Measurements from ENCODE around the gene PRAMEF17. TPM values are rescaled to one million over a fixed set of nuclear protein-coding genes. Genes with fewer than 3 reads are reported as not detected.
"Not testable (repeated sequence)": the region's sequence is repeated elsewhere in the genome, so short reads cannot be mapped to it uniquely, and the experiment has no call there.

The PRAMEF17 gene, protein sequence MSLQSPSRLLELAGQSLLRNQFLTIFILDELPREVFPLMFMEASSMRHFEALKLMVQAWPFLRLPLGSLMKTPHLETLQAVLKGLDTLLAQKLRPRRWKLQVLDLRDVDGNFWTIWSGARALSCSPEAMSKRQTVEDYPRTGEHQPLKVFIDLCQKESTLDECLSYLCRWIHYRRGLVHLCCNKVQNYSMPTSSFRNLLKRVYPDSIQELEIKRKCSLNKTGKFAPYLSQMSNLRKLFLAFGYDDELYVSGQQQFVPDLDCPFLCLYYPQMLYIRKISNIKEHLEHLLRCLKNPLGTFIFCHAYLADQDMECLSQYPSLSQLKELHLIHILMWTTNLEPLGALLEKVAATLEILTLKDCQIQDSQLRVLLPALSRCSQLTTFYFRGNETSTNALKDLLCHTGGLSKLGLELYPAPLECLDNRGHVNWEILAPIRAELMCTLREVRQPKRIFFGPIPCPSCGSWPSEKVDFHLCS
- not detected for polyA plus RNA-seq (2013, experiment 1 of 4)
- polyA plus RNA-seq (2013, experiment 2 of 4), result not detected
- polyA plus RNA-seq (2013, experiment 3 of 4), result not detected
- polyA plus RNA-seq (2013, experiment 4 of 4), result not detected

DNA sequence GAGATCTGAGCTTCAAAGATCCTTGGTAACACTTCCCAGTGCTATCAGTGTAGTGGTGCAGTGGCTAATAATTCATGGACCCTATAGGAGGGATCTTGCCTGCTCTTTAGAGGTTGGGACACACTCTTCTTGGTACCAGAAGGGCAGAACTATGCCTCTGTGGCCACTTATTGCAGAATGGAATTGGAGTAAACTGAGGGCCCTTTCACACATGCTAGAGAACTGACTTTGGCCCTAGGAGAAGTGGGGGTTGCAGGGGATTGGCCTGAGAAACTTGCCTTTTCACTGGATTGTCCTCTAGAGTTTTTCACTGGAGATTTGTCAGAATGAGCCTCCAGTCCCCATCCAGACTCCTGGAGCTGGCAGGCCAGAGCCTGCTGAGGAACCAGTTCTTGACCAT, at the start of gene PRAMEF17:
TSS of gene PRAMEF17 (plus strand) at position 301 of the 400 bp plus-strand sequence. CDS start at position 327, 26 bp downstream.
- not testable (repeated sequence) for H3K4me3 ChIP-seq (ENCODE audit: insufficient read depth, low read depth, low read length); H3K36me3 ChIP-seq (ENCODE audit: control insufficient read depth, insufficient read depth, low read length); H3K27ac ChIP-seq (ENCODE audit: insufficient read depth, low read depth, low read length, poor library complexity, severe bottlenecking); H3K27me3 ChIP-seq (ENCODE audit: control insufficient read depth, insufficient read depth, low read length, poor library complexity, severe bottlenecking); H3K4me1 ChIP-seq (ENCODE audit: control insufficient read depth, insufficient read depth, low read length); H3K9me3 ChIP-seq (ENCODE audit: control insufficient read depth, low read length)

DNA sequence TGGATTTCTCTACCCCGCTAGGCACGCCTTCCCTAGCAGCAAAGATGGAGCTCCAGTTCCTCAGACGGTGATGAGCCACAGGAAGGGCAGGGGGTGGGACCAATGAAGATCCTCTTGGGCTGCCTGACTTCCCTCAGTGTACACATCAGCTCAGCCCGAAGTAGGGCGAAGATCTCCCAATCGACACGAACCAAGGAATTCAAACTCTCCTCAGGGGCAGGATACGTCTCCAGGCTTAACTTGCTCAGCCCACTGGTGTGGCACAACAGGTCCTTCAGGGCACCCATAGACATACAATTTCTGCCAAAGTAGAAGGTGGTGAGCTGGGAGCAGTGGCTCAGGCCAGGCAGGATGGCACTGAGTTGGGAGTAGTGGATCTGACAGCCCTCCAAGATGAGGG, 46.9 kb upstream of the PRAMEF17 start:
- H3K4me3 ChIP-seq (ENCODE audit: insufficient read depth, low read depth, low read length); H3K9me3 ChIP-seq (ENCODE audit: control insufficient read depth, low read length); H3K36me3 ChIP-seq (ENCODE audit: control insufficient read depth, insufficient read depth, low read length); H3K27me3 ChIP-seq (ENCODE audit: control insufficient read depth, insufficient read depth, low read length, poor library complexity, severe bottlenecking); H3K4me1 ChIP-seq (ENCODE audit: control insufficient read depth, insufficient read depth, low read length); H3K27ac ChIP-seq (ENCODE audit: insufficient read depth, low read depth, low read length, poor library complexity, severe bottlenecking): not testable (repeated sequence)
- WGBS, 2 experiments, result 77 to 83% methylated on average over 7 to 8 of the region's 8 CpGs

DNA sequence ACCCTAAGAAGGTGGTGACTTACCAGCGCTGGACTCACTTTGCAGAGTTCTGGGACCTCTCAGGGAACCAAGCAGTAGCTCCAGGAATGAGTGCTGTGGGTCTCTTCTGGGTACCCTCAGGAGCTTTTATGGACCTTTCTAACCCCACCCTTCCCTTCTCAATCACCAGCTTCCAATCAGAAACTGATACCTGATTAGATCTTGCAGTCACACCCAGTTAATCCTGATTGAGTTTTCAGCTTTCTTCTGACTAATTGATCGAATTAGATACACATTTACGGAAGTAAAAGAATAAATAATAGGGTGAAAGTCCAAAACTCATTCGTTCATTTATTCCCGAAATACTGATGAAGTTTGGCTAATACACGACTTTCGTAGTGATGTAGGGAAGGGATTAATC, 42.4 kb upstream of the PRAMEF17 start, which contains the start of gene PRAMEF14:
TSS of gene PRAMEF14 (minus strand) at position 101 of the 400 bp plus-strand sequence. CDS start 1,820 bp downstream, outside the sequence.
- H3K9me3 ChIP-seq (ENCODE audit: control insufficient read depth, low read length); H3K4me1 ChIP-seq (ENCODE audit: control insufficient read depth, insufficient read depth, low read length); H3K27me3 ChIP-seq (ENCODE audit: control insufficient read depth, insufficient read depth, low read length, poor library complexity, severe bottlenecking); H3K27ac ChIP-seq (ENCODE audit: insufficient read depth, low read depth, low read length, poor library complexity, severe bottlenecking); H3K36me3 ChIP-seq (ENCODE audit: control insufficient read depth, insufficient read depth, low read length); H3K4me3 ChIP-seq (ENCODE audit: insufficient read depth, low read depth, low read length): not testable (repeated sequence)
- WGBS, 2 experiments, result 57 to 89% methylated on average over 3 to 6 of the region's 7 CpGs

DNA sequence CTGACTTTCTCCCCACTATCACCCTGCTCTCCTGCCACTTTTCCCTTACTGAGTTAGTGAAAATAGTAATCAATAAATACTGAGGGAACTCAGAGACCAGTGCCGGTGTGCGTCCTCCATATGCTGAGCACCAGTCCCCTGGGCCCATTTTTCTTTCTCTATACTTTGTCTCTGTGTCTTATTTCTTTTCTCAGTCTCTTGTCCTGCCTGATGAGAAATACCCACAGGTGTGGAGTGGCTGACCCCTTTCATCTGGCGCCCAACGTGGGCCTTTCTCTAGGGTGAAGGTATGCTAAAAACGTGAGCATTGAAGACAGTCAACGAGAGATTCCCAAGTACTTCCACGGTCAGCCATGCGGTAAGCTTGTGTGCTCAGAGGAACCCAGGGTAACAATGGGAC, 36.0 kb upstream of the PRAMEF17 start:
- WGBS, 2 experiments, result 80 to 85% methylated on average over 4 of the region's 8 CpGs
- H3K36me3 ChIP-seq (ENCODE audit: control insufficient read depth, insufficient read depth, low read length); H3K9me3 ChIP-seq (ENCODE audit: control insufficient read depth, low read length); H3K27ac ChIP-seq (ENCODE audit: insufficient read depth, low read depth, low read length, poor library complexity, severe bottlenecking); H3K27me3 ChIP-seq (ENCODE audit: control insufficient read depth, insufficient read depth, low read length, poor library complexity, severe bottlenecking); H3K4me1 ChIP-seq (ENCODE audit: control insufficient read depth, insufficient read depth, low read length); H3K4me3 ChIP-seq (ENCODE audit: insufficient read depth, low read depth, low read length): not testable (repeated sequence)

DNA sequence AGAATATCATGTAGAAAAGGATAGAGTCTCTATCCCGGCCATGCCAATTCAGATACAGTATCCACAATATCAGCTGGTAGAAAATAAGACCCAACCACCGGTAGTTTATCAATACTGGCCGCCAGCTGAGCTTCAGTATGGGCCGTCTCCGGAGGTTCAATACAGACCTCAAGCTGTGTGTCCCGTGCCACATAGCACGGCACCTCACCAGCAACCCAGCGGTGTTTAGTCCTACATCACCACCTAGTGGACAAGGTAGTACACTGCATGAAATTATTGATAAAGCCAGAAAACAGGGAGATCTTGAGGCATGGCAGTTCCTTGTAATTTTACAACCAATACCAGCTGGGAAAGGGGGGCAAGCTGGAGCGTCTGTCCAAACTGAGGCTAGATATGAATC, 35.0 kb upstream of the PRAMEF17 start:
- H3K27ac ChIP-seq (ENCODE audit: insufficient read depth, low read depth, low read length, poor library complexity, severe bottlenecking); H3K4me3 ChIP-seq (ENCODE audit: insufficient read depth, low read depth, low read length); H3K27me3 ChIP-seq (ENCODE audit: control insufficient read depth, insufficient read depth, low read length, poor library complexity, severe bottlenecking); H3K36me3 ChIP-seq (ENCODE audit: control insufficient read depth, insufficient read depth, low read length); H3K9me3 ChIP-seq (ENCODE audit: control insufficient read depth, low read length); H3K4me1 ChIP-seq (ENCODE audit: control insufficient read depth, insufficient read depth, low read length): not testable (repeated sequence)
- WGBS, 2 experiments, result no CpG with 5 or more reads among the region's 9 CpGs

DNA sequence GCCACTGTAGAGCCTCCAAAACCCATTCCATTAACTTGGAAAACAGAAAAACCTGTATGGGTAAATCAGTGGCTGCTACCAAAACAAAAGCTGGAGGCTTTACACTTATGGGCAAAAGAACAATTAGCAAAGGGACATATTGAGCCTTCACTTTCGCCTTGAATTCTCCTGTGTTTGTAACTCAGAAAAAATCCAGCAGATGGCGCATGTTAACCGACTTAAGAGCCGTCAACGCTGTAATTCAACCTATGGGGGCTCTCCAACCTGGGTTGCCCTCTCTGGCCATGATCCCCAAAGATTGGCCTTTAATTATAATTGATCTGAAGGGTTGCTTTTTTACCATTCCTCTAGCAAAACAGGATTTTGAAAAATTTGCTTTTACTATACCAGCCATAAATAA, 32.7 kb upstream of the PRAMEF17 start:
- H3K4me3 ChIP-seq (ENCODE audit: insufficient read depth, low read depth, low read length); H3K4me1 ChIP-seq (ENCODE audit: control insufficient read depth, insufficient read depth, low read length); H3K36me3 ChIP-seq (ENCODE audit: control insufficient read depth, insufficient read depth, low read length); H3K9me3 ChIP-seq (ENCODE audit: control insufficient read depth, low read length); H3K27ac ChIP-seq (ENCODE audit: insufficient read depth, low read depth, low read length, poor library complexity, severe bottlenecking); H3K27me3 ChIP-seq (ENCODE audit: control insufficient read depth, insufficient read depth, low read length, poor library complexity, severe bottlenecking): not testable (repeated sequence)
- WGBS, 2 experiments, result 1 to 2% methylated on average over 5 of the region's 5 CpGs

DNA sequence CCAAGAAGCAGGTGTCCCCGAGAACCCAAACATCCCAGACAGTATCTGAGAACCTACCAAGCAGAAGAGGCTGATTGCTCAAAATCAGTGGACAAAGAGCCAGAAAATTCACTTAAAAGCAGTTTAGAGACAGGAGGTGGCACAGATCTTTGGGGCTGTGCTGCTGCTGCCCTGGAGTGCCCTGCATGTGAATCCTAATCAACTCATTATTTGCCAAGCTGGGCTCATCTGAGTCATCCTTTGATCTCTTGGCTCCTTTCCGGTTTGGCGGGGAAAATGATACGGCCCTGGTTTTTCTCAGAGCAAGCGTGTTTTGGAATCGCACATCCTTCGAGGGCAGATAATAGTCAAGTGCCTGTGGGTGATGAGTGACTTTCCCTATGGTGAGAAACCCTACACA, 27.1 kb upstream of the PRAMEF17 start:
- H3K9me3 ChIP-seq (ENCODE audit: control insufficient read depth, low read length); H3K4me1 ChIP-seq (ENCODE audit: control insufficient read depth, insufficient read depth, low read length); H3K36me3 ChIP-seq (ENCODE audit: control insufficient read depth, insufficient read depth, low read length); H3K4me3 ChIP-seq (ENCODE audit: insufficient read depth, low read depth, low read length); H3K27me3 ChIP-seq (ENCODE audit: control insufficient read depth, insufficient read depth, low read length, poor library complexity, severe bottlenecking); H3K27ac ChIP-seq (ENCODE audit: insufficient read depth, low read depth, low read length, poor library complexity, severe bottlenecking): not testable (repeated sequence)
- no CpG with 5 or more reads among the region's 7 CpGs for WGBS, 2 experiments

DNA sequence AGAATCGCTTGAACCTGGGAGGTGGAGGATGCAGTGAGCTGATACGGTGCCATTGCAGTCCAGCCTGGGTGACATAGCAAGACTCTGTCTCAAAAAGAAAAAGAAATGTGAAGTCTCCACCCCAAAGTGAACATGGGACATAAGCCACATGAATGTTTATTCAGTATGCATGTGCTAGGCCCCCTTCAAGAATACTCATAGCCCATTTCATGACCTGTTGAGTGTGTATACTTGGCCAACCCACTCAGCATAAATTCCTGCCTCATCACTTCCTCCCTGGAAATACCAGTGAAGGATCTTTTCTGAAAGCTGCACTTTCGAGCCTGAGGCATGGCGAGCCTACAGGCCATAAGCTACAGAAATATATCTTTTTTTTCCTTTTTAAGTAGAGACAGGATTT, 24.5 kb upstream of the PRAMEF17 start:
- H3K27me3 ChIP-seq (ENCODE audit: control insufficient read depth, insufficient read depth, low read length, poor library complexity, severe bottlenecking); H3K36me3 ChIP-seq (ENCODE audit: control insufficient read depth, insufficient read depth, low read length); H3K4me3 ChIP-seq (ENCODE audit: insufficient read depth, low read depth, low read length); H3K27ac ChIP-seq (ENCODE audit: insufficient read depth, low read depth, low read length, poor library complexity, severe bottlenecking); H3K4me1 ChIP-seq (ENCODE audit: control insufficient read depth, insufficient read depth, low read length); H3K9me3 ChIP-seq (ENCODE audit: control insufficient read depth, low read length): not testable (repeated sequence)
- no CpG with 5 or more reads among the region's 4 CpGs for whole genome bisulfite sequencing, 2 experiments

DNA sequence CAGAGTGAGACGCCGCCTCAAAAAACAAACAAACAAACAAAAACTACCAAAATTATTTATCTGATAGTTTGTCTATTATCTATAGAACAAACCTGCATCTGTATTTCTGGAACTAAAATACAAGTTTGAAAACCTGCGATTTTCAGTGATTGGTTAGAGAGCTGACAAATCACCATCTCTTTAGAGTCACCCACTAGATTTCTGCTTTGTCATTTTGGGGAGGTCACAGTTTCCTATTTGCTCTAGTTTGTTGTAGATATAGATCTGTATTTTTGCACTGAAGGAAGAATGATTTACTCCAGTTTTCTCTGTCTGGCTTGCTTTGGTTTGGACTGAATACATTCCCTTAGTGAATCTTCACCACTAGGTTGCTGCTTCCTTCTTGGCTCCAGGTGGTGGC, 22.9 kb upstream of the PRAMEF17 start:
- 75 to 90% methylated on average over 1 of the region's 3 CpGs for WGBS, 2 experiments
- not testable (repeated sequence) for H3K27me3 ChIP-seq (ENCODE audit: control insufficient read depth, insufficient read depth, low read length, poor library complexity, severe bottlenecking); H3K4me3 ChIP-seq (ENCODE audit: insufficient read depth, low read depth, low read length); H3K4me1 ChIP-seq (ENCODE audit: control insufficient read depth, insufficient read depth, low read length); H3K9me3 ChIP-seq (ENCODE audit: control insufficient read depth, low read length); H3K36me3 ChIP-seq (ENCODE audit: control insufficient read depth, insufficient read depth, low read length); H3K27ac ChIP-seq (ENCODE audit: insufficient read depth, low read depth, low read length, poor library complexity, severe bottlenecking)

DNA sequence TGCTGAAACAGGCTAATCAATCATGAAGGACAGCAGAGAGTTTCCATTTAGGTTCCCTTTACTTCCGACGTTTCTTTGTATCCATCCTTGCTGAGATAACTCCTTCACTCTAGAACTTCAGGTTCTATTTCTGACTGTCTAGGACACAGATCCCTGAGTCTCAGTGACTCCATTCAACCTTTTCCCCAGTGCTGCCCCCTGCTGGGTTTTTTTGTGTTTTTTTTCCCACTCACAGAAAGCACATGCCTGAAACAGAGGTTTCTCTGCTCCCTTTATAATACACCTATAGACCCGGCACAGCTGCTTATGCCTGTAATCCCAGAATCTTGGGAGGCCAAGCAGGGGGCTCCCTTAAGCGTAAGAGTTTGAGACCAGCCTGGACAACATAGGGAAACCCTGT, 20.9 kb upstream of the PRAMEF17 start:
- not testable (repeated sequence) for H3K4me3 ChIP-seq (ENCODE audit: insufficient read depth, low read depth, low read length); H3K4me1 ChIP-seq (ENCODE audit: control insufficient read depth, insufficient read depth, low read length); H3K27ac ChIP-seq (ENCODE audit: insufficient read depth, low read depth, low read length, poor library complexity, severe bottlenecking); H3K27me3 ChIP-seq (ENCODE audit: control insufficient read depth, insufficient read depth, low read length, poor library complexity, severe bottlenecking); H3K9me3 ChIP-seq (ENCODE audit: control insufficient read depth, low read length); H3K36me3 ChIP-seq (ENCODE audit: control insufficient read depth, insufficient read depth, low read length)
- 89 to 92% methylated on average over 2 to 3 of the region's 4 CpGs for WGBS, 2 experiments

Data from ectodermal cell (in vitro differentiated cells).